T-helper 22 cell (primary cell): ENCODE measurements around the gene SECISBP2L.

ENCODE experiments used
- DNase-seq: peaks from one replicate; pipeline ENCODE4 v3.0.0-alpha.2; 2020; ENCODE audit warnings: low read depth

Gene SECISBP2L

GRCh38 chr15:48963524-48964113 is 82.6 kb downstream of the SECISBP2L start, which contains the start of gene SHC4:
TSS of gene SHC4 (minus strand) at chr15:48963919. CDS start at chr15:48963015, 904 bp downstream.
- no peak for DNase-seq

DNA sequence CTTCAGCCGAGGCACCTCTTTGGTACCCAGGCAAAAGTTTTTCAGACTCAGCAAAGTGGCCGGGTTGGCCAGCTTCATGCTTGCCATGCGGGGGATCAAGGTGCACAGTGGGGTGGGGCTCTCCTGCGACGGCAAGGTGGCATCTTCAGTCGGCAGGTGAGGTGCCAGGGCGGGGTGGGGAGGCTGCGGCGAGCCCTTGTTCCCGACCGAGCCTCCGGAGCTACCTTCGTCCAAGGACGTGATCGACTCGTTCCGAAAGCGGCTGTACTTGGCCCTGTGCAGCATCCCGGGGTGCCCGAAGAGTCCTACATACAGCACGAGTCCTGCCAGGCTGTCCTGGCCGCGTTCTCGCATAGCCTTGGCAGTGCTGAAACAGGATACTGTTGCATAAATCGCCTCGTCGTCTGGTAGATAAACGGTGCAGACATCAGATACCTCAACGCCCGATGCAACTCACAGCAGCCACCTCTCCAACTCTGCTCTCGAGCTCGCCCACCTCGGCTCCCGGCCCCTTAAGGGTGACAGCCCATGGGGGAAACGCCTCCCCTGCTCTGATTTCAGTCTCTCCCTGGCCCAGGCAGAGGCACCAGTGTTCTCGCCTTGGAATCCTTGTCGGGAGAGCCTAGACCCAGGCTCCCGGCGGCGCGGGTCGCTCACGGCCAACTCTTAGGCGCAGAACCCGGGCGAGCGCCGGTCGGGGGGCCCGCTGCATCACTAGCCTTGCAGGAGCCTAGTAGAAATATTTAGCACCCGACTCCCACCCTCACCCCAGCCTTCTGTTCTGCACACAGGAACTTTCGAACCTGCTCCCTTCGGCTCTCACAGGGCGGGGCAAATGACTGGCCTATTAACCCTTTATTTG is 83.4 kb downstream of the SECISBP2L start:
- no peak for DNase-seq

GRCh38 chr15:48955967-48956366 is 90.3 kb downstream of the SECISBP2L start:
- no peak for DNase-seq

DNA sequence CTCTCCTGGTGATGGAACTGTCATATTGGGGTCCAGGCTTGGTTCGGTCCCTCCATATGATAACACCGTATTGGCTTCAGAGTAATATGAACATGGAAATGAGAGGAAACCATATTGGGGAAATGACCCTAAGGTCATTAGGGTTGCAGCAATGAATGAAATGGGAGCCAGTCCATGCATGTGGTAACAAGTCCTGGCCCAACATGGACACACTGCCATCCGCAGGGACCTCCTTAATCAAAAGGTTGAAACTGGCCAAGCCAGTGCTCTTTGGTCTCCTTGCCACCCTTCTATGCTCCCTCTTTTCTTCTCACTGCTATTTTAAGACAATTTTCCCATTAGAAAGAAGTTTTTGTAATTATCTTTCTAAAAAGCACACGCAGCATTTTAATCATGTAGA is 90.9 kb downstream of the SECISBP2L start:
- no peak for DNase-seq

GRCh38 chr15:48954538-48954937 is 91.7 kb downstream of the SECISBP2L start:
- DNase-seq = no peak

DNA sequence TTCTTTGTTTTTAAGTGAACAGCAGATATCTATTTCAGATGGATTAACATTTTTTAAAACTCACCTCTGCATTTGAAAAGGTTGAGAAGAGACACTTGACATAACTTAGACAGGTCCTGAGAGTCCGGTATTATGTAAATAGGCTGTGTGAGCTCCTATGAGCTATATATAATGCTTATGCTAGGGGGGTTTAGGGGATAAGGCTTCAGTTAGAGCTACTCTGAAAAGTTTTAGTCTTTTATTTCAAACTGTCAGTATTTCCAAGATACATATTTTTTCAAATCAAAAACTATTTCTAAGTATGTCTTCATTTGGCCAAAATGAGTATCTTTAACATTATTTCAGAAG is 99.4 kb downstream of the SECISBP2L start:
- no peak for DNase-seq

GRCh38 chr15:48946074-48946839 is 100.0 kb downstream of the SECISBP2L start:
- DNase-seq = no peak

- DNase-seq = no peak
Observed at GRCh38 chr15:48945386-48945785, 100.9 kb downstream of the SECISBP2L start.

GRCh38 chr15:48941904-48942303 is 104.3 kb downstream of the SECISBP2L start:
- no peak for DNase-seq

DNA sequence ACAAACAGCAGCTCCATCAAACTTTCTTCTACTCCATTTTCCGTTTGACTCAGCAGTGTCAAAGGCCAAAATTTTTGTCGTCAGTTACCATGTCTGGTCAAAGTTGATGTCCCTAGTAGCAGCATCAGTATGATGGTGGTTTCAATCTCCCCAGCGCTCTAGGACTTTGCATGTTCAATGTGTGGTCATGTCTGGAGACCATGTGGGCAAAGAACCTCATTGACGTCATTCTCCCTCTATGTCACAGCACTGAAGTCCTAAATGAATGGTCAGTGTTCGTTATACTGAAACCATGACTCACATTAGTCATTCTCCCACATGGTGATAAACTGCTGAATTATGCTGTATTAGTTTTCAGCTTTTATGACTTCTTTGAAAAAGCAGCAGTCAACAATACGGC is 105.7 kb downstream of the SECISBP2L start:
- DNase-seq = no peak

DNA sequence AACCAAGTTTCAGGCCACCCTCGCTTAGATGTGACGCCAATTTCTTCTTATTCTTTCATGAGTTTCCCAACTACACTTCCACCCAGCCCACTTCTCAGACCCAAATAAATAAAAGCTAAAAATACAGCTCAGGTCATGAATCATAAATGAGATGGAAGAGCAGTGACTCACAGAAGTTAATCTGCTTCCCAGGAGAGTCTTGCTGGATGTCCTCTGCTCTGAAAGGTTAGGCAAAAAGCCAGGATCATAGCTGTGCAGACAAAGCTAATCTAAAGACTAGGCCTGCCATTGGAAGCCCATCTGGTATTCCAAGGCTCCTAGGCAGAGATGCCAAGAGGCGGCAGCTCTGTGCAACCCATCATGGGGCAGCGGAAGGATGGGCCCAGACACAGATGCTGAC is 106.6 kb downstream of the SECISBP2L start:
- no peak for DNase-seq
